IMR-90 (cell line): ENCODE measurements around the gene COL27A1. TPM values are rescaled to one million over a fixed set of nuclear protein-coding genes. Genes with fewer than 3 reads are reported as not detected.

Experiments used
- ATAC-seq: fragments of 200-7000 bp; cut with Tn5 transposase; 2 replicates; pipeline ENCODE4 v1.9.1; 2020; ENCODE audit warnings: low read depth, mild to moderate bottlenecking, moderate library complexity
- BruUV-seq: library from RNA; stranded (reverse); fragments of 400-500 nt; replicated peaks from 2 replicates; lab custom pipeline; 2021; lab: Mats Ljungman, UMichigan
- CTCF ChIA-PET: fragments of 300-600 bp; formaldehyde crosslinking; extraction: SDS; loops from one replicate; lab custom pipeline; 2021; ENCODE audit warnings: antibody characterized with exemption; lab: Yijun Ruan, JAX
- POLR2A ChIA-PET: fragments of 300-600 bp; sonication (Branson Sonifier 250); formaldehyde crosslinking; loops from one replicate; lab custom pipeline; 2022; ENCODE audit warnings: antibody characterized with exemption; ENCODE audit not compliant: unreplicated experiment; lab: Charles Lee
- DNase-seq: peaks from one replicate; pipeline ENCODE4 v3.0.0; 2013
- H2AFZ ChIP-seq: replicated peaks from 2 replicates; pipeline ENCODE3; 2013; ENCODE audit warnings: low read length, mild to moderate bottlenecking; ENCODE audit not compliant: poor library complexity
- H2AK5ac ChIP-seq: 2 replicates; pipeline ENCODE4 v1.6.1; 2013; ENCODE audit warnings: low read depth, low read length, inconsistent platforms
- H2AK9ac ChIP-seq: replicated peaks from 2 replicates; pipeline ENCODE3; 2013; ENCODE audit warnings: mild to moderate bottlenecking, low read depth, low read length, moderate library complexity; ENCODE audit not compliant: poor library complexity
- H2BK120ac ChIP-seq: 2 replicates; pipeline ENCODE4 v1.6.1; 2013; ENCODE audit warnings: low read depth, low read length, inconsistent platforms
- H2BK15ac ChIP-seq: 3 replicates; pipeline ENCODE4 v1.6.1; 2013; ENCODE audit warnings: low read depth, low read length, inconsistent platforms
- H2BK20ac ChIP-seq: 2 replicates; pipeline ENCODE4 v1.6.1; 2013; ENCODE audit warnings: low read depth, mild to moderate bottlenecking, inconsistent platforms, low read length, moderate library complexity
- H2BK5ac ChIP-seq: 2 replicates; pipeline ENCODE4 v1.6.1; 2013; ENCODE audit warnings: mild to moderate bottlenecking, low read depth, low read length, inconsistent platforms; ENCODE audit not compliant: poor library complexity, severe bottlenecking
- H3K14ac ChIP-seq: replicated peaks from 2 replicates; pipeline ENCODE4 v1.6.1; 2013; ENCODE audit warnings: low read depth, low read length, inconsistent platforms
- H3K18ac ChIP-seq: 2 replicates; pipeline ENCODE4 v1.6.1; 2013; ENCODE audit warnings: low read depth, low read length, control low read depth
- H3K23ac ChIP-seq: 2 replicates; pipeline ENCODE4 v1.6.1; 2013; ENCODE audit warnings: low read depth, low read length, inconsistent platforms
- H3K27ac ChIP-seq: 2 replicates; pipeline ENCODE4 v1.5.1; 2013; ENCODE audit warnings: mild to moderate bottlenecking, control low read depth, low read length; ENCODE audit not compliant: insufficient read depth
- H3K27me3 ChIP-seq: 2 replicates; pipeline ENCODE4 v1.6.1; 2013; ENCODE audit warnings: low read length; ENCODE audit not compliant: control insufficient read depth, insufficient read depth
- H3K36me3 ChIP-seq: 2 replicates; pipeline ENCODE4 v1.6.1; 2013; ENCODE audit warnings: low read length, mixed read lengths; ENCODE audit not compliant: control insufficient read depth, insufficient read depth
- H3K4ac ChIP-seq: 2 replicates; pipeline ENCODE4 v1.6.1; 2013; ENCODE audit warnings: low read depth, low read length, inconsistent platforms
- H3K4me1 ChIP-seq: 2 replicates; pipeline ENCODE4 v1.6.1; 2013; ENCODE audit warnings: low read length, mixed read lengths; ENCODE audit not compliant: control insufficient read depth, insufficient read depth
- H3K4me2 ChIP-seq: 2 replicates; pipeline ENCODE4 v1.6.1; 2013; ENCODE audit warnings: low read depth, mild to moderate bottlenecking, control low read depth, low read length, moderate library complexity
- H3K4me3 ChIP-seq: 2 replicates; pipeline ENCODE4 v1.5.1; 2013; ENCODE audit warnings: low read depth, mild to moderate bottlenecking, control low read depth, low read length, moderate library complexity; ENCODE audit not compliant: insufficient read depth
- H3K56ac ChIP-seq: 2 replicates; pipeline ENCODE4 v1.6.1; 2013; ENCODE audit warnings: low read length, inconsistent platforms; ENCODE audit not compliant: insufficient read depth; ENCODE audit errors: extremely low read depth
- H3K79me1 ChIP-seq, 2 experiments: 2 replicates each; pipeline ENCODE4 v1.6.1; 2013; ENCODE audit warnings: low read length in 2 of 2, inconsistent platforms in 1 of 2, low read depth in 1 of 2
- H3K9ac ChIP-seq: 2 replicates; pipeline ENCODE4 v1.6.1; 2013; ENCODE audit warnings: low read depth, low read length, control low read depth
- H3K9me1 ChIP-seq: 2 replicates; pipeline ENCODE4 v1.6.1; 2013; ENCODE audit warnings: low read length, inconsistent platforms; ENCODE audit not compliant: insufficient read depth
- H3K9me3 ChIP-seq: 2 replicates; pipeline ENCODE4 v1.6.1; 2013; ENCODE audit warnings: low read length; ENCODE audit not compliant: control insufficient read depth, insufficient read depth
- H4K20me1 ChIP-seq: 2 replicates; pipeline ENCODE4 v1.6.1; 2013; ENCODE audit warnings: low read length, inconsistent platforms; ENCODE audit not compliant: insufficient read depth
- H4K5ac ChIP-seq: 2 replicates; pipeline ENCODE4 v1.6.1; 2013; ENCODE audit warnings: mild to moderate bottlenecking, low read depth, low read length, control low read depth
- H4K8ac ChIP-seq, 2 experiments: 2 replicates each; pipeline ENCODE4 v1.6.1; 2013; ENCODE audit warnings: low read depth in 2 of 2, low read length in 2 of 2, control low read depth in 1 of 2, inconsistent platforms in 1 of 2
- H4K91ac ChIP-seq: 2 replicates; pipeline ENCODE4 v1.6.1; 2013; ENCODE audit warnings: low read depth, low read length, inconsistent platforms; ENCODE audit not compliant: insufficient read depth
- RAD21 ChIP-seq: IDR thresholded peaks from 2 replicates; pipeline ENCODE4 v1.6.1; 2012; ENCODE audit warnings: low read length, improper control_type of control experiment
- WGBS, 2 experiments: methylation state at CpG; one replicate each; pipeline versions ENCODE4 v1.1.5 to v1.1.7; 2013; ENCODE audit warnings: missing lambda C conversion rate in 2 of 2; ENCODE audit not compliant: insufficient read length in 1 of 2; ENCODE audit errors: extremely low coverage in 2 of 2; 5-methylcytosine and 5-hydroxymethylcytosine counted together
- dilution Hi-C: fragments of 300-500 bp; cut with HindIII; formaldehyde crosslinking; loops from one replicate; pipeline ENCODE4 v1.14.3; 2018; ENCODE audit warnings: low sequenced_read_pairs; ENCODE audit not compliant: unreplicated experiment
- in situ Hi-C: fragments of 300-500 bp; cut with MboI; formaldehyde crosslinking; loops from 3 replicates; pipeline ENCODE4 v1.14.3; 2019; ENCODE audit warnings: low sequenced_read_pairs, inconsistent platforms, mixed read lengths
- intact Hi-C: fragments of 100-400 bp; cut with micrococcal nuclease; formaldehyde crosslinking; loops from 2 replicates; pipeline ENCODE4 v1.10.0; 2022
- polyA plus RNA-seq, 3 experiments: library from polyadenylated mRNA; depleted of rRNA; stranded (reverse); fragments of >200 nt; gene quantifications; 2 replicates each; pipeline ENCODE4 v1.2.3, GENCODE V29; 2012; ENCODE audit warnings: low replicate concordance in 1 of 3
- total RNA-seq: library from RNA; depleted of rRNA; stranded (reverse); fragments of >200 nt; gene quantifications from 2 replicates; pipeline ENCODE4 v1.2.3, GENCODE V29; 2012
- TF ChIP-seq, protein P1 (sequence below): fragments of 150-350 bp; IDR thresholded peaks from 2 replicates; pipeline ENCODE4 v1.6.1; 2016; ENCODE audit warnings: low read depth, mild to moderate bottlenecking, low read length, moderate library complexity, borderline replicate concordance

The COL27A1 gene
- total and polyA plus RNA-seq, 2 of the 4 experiments (the other 2 are of a cell fraction) = 3.2 to 18.3 TPM

DNA sequence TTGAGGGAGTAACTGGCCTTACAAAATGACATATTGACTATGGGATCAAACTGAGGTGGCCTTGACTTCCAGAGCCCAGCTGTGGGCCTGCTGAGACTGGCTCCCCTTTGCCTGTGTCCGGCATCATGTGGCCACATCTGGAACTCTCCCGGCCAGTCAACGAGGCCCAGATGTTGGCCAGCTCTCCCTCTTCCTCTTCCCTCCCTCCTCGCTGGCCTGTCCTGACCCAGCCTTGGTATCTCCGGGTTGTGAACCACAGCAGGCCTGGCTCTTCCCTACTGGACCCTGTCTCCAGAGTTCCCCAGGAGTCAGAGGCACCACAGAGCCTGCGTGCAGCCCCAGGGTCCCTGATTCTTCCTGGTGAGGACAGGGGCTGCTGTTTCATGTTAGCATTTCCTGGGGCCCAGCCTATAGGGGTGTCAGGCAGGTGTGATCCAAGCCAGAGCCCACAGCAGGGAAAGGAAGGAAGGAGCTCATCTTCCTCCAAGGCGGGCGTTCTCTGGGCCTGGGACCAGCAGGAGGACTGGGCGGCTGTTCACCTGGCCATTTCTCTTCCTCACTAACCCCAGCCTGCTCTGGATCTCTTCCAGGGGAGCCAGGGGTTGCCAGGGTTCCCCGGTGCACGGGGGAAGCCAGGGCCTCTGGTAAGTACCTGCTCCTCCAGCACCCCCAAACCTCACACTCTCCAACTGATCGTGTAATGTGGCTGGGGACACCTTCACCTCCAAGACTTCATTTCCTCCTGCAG, 81.2 kb downstream of the COL27A1 start (continued):
- TF ChIP-seq, protein P1, sequence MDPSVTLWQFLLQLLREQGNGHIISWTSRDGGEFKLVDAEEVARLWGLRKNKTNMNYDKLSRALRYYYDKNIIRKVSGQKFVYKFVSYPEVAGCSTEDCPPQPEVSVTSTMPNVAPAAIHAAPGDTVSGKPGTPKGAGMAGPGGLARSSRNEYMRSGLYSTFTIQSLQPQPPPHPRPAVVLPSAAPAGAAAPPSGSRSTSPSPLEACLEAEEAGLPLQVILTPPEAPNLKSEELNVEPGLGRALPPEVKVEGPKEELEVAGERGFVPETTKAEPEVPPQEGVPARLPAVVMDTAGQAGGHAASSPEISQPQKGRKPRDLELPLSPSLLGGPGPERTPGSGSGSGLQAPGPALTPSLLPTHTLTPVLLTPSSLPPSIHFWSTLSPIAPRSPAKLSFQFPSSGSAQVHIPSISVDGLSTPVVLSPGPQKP = no peak

DNA sequence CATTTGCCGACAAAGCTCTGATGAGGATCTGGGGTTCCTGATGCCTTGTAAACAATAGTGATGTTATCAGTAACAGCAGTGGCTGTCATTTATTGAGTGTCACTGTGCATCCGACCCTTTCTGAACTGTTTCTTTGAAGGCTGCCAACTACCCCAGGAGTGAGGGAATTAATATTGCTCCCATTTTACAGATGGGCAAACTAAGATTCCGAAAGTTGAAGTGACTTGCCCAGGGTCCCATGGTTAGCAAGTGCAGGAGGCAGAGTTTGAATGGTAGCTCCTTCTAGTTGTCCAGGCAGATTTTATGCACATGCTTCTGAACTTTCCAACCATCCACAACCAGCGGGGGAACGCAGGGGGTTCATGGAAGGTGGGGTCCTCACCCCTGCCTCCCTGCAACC, 81.9 kb downstream of the COL27A1 start:
- H3K9me1 ChIP-seq = peaks cover 2% of the 10 kb centered on the region; the same call in 1 of the 2 replicates
- H2BK120ac ChIP-seq = no peak overlapping the region
- no peak overlapping the region for H2BK5ac ChIP-seq
- no peak for DNase-seq
- H3K9me3 ChIP-seq = no peaks in the 10 kb centered on the region
- H4K91ac ChIP-seq = no peak overlapping the region
- no peak overlapping the region for H4K5ac ChIP-seq
- H2AK5ac ChIP-seq = no peak overlapping the region
- H3K23ac ChIP-seq = no peak overlapping the region
- no TSS peak for BruUV-seq
- no peaks in the 10 kb centered on the region for H3K4me1 ChIP-seq
- no peak overlapping the region for H3K18ac ChIP-seq
- H3K4me3 ChIP-seq = no peak overlapping the region
- no peak overlapping the region for H4K8ac ChIP-seq
- H3K79me1 ChIP-seq = no peaks in the 10 kb centered on the region
- no peak overlapping the region for H3K9ac ChIP-seq
- peaks cover 21% of the 10 kb centered on the region; the same call in 1 of the 2 replicates for H3K36me3 ChIP-seq
- no peak overlapping the region for H2AFZ ChIP-seq
- 87% methylated on average over 3 of the region's 5 CpGs; no CpG with 5 or more reads in 1 of the 2 experiments for WGBS, 2 experiments
- CTCF ChIA-PET = no interaction called here
- no peak for TF ChIP-seq RAD21
- in situ Hi-C loops = no loop called here
- no peaks in the 10 kb centered on the region for H4K20me1 ChIP-seq
- H3K4me2 ChIP-seq = no peak overlapping the region
- ATAC-seq = no peak
- no peak overlapping the region for H3K4ac ChIP-seq
- H2BK20ac ChIP-seq = no peak overlapping the region
- intact Hi-C loops = no loop called here
- dilution Hi-C loops = no loop called here
- H2BK15ac ChIP-seq = no peak overlapping the region
- no peak overlapping the region for H3K56ac ChIP-seq
- H2AK9ac ChIP-seq = peak overlapping the region; percentile 34
- H3K14ac ChIP-seq = no peak overlapping the region
- H3K27me3 ChIP-seq = no peaks in the 10 kb centered on the region
- no peak overlapping the region for H3K27ac ChIP-seq
- POLR2A ChIA-PET = no interaction called here
